GM18520 (cell line): ENCODE data around the gene SVIL.
"Not testable (repeated sequence)": the region's sequence is repeated elsewhere in the genome, so short reads cannot be mapped to it uniquely, and the experiment has no call there.

Experiments used
- ATAC-seq: cut with Tn5 transposase; IDR thresholded peaks from one replicate; pipeline ENCODE4 v1.9.1; 2021; ENCODE audit not compliant: unreplicated experiment

SVIL gene

GRCh38 chr10:29546773-29547313 is 87.9 kb downstream of the SVIL start:
- no peak for ATAC-seq

- ATAC-seq, result no peak
These were observed 89.6 kb downstream of the SVIL start for GRCh38 chr10:29545122-29545521.

DNA sequence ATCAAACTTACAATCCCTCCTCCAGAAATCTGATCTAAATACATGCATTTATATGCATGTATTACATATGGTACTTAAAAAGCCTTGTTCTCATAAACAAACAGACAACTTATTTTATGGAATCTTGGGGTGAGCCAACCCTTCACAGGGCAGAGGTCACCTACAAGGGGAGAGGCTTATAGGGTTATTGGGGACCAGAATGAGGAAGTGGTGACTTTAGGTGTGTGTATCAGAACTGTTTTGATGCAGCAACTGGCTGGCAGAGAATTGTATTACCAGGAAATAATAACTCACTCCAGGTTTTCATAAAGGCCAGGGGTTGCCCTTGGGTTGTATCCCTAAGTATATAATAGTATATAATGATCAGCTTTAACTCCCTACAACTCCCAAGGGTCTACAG is 91.1 kb downstream of the SVIL start:
- no peak for ATAC-seq

DNA sequence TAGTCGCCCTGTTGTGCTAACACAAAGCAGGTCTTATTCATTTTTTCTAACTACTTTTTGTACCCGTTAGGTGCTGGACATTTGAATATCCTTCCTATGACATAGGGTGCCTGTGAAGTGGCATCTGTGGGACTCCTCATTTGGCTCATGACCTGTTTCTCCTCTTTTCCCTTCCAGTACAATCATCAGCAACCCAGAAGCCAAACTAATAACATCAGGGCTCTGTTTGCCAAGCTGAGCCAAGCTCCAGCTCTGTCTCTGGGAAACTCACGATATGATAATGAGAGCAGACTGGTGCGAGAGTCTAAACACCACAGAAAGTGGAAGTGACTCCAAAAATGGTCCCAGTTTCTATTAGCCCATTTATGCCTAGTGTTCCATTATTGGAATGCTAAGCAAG is 92.0 kb downstream of the SVIL start:
- no peak for ATAC-seq

DNA sequence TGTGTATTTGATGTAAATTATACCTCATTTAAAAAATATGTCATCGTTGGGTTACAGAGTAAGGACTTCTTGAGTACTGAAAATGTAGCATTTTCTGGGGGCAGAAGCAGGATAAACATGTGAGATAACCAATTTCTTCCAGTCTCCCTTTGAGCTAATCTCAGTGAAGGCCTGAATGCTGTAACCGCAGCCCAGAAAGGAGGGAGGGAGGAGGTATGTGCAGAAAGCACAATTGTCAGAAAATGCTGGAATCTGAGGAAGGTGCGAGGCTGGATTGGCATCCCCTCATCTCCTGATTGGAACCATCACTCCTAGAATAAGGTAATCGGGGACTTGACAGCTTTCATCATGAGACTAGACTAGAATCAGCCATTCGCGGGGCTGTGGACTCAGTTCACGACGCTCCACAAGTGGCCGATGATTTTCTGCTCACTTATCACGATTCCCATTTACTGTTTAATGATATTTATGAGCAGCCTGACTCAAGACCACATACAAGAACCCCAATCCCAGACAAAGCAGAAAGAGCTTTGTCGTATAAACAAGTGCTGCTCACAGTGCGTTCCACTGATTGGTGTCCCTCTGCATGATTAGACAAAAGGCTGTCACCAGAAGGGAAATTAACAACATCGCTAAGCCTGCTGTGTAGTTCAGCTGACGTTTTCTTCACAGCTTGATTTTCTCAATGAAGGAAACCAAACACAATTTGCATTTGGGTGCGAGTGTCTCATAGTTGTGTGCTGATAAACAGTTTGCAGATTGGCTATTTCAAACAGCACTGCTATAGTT is 93.2 kb downstream of the SVIL start:
- ATAC-seq, result no peak

- ATAC-seq, result no peak
These were observed 94.8 kb downstream of the SVIL start for GRCh38 chr10:29540016-29540415.

DNA sequence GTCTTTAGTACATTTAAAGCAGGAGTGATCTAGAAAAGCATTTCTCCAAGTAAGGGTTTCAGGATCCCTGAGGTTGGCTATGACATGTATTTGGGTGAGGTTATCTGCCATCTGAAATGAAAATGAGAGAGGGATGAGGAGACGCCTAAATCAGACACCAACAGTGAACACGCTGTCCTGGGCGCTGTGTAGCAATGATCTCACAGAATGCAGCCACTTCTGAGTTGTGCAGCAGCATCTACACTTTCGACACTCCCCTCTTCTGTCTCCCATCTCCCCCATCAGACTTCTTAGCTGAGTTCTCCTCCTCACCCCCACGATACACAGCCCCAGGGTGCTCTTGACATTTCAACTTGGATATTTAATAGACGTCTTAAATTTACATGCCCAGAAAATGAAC is 95.4 kb downstream of the SVIL start:
- no peak for ATAC-seq

DNA sequence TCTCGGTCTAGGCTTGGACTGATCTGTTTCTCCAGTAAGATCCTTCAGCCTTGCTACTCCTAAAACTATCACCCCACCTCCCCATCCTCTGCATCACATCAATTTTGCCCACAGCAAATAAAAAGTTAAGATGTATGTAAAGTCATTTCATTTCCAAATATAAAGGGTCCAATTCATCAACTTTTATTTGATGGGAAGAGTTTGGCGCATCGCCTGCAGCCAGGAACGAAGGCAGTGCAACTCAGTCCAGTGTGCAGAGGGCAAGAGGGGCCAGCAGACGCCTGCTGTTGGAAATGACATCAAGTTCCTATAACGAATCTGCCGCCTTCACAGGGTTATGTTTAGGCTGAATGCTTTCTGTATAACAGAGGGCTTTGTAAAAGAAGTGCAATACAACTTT is 97.0 kb downstream of the SVIL start:
- no peak for ATAC-seq

DNA sequence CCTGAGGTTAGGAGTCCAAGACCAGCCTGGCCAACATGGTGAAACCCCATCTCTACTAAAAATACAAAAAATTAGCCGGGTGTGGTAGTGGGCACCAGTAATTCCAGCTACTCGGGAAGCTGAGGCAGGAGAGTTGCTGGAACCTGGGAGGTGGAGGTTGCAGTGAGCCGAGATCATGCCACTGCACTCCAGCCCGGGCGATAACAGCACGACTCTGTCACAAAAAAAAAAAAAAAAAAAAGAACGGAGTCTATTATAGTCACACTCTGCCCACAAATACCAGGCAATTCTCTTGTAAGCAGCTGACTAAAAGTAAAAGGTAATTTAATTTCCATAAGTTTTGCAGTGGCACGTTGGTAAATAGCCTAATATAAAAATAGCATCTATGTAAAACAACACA is 98.1 kb downstream of the SVIL start:
- not testable (repeated sequence) for ATAC-seq

GRCh38 chr10:29535778-29536453 is 98.9 kb downstream of the SVIL start:
- ATAC-seq, result no peak

- ATAC-seq, result no peak
These were observed 99.6 kb downstream of the SVIL start for GRCh38 chr10:29535012-29535777.

GRCh38 chr10:29534590-29534989 is 100.2 kb downstream of the SVIL start:
- ATAC-seq, result no peak

GRCh38 chr10:29533696-29534285 is 101.0 kb downstream of the SVIL start:
- no peak for ATAC-seq

- ATAC-seq, result no peak
These were observed 101.7 kb downstream of the SVIL start for GRCh38 chr10:29533046-29533445.

DNA sequence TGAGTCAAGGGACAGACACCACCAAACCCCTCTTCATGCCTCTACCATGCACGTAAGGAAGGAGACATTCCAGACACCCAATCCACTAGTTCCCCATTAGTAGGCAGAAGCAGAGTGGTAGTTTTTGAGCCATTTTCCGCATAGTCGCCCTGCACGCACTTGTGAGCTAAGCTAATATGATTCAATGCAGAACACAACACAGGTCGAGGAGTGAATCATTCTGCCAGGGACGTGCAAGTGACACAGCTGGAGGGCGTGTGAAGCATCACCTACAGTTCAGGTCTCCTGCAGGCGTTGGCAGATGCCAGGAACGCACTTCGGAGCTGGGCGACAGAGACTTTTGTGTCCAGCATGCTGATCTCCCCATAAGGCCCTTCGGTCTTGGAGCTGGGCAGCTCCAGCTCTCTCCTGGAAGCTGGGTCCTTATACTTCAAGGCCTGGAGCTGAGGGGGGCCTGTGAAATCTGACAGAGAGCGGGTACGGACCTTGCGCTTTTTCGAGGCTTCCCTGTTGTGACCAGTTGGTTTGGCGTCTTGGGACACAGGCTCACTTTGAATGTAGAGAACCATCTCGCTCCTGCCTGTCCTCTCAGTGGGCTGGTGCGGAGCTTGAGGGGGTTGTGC is 102.4 kb downstream of the SVIL start:
- no peak for ATAC-seq

DNA sequence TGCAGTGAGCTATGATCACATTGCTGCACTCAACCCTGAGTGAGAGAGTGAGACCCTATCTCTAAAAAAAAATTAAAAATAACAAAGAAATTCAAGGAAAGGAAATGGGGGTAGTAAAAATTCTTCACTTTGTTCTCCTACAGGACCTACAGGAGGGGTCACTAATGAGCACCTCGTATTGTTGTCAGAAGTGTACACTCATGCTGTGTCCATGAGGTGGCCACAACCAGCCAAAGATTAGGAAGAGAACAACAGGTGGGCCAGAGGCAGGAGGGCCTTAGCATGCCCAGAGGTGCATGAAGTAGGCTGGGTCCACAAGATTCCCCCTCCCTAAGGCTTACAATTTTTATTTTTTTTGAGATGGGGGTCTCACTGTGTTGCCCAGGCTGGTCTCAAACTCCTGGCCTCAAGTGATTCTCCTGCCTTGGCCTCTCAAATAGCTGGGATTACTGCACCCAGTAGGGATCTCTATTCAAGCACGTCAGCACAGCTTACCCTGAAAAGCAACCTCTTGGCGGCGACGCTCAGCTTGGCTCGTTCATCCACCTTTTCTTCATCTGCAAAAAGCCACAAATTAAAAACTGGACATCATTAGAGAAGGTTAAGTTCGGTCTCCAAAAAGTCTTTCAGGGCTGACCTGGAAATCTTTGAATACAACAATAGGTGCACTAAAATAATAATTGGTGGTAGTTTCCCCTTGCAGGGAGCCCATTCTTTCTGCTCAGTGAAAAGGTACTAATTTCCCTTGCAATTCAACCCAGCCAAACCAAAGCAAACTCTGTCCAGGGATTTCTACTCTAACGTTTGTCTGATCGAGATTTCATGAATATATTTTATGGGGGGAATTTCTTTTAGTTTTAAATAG is 104.4 kb downstream of the SVIL start:
- no peak for ATAC-seq

- no peak for ATAC-seq
These were observed 105.6 kb downstream of the SVIL start for GRCh38 chr10:29529146-29529545.

DNA sequence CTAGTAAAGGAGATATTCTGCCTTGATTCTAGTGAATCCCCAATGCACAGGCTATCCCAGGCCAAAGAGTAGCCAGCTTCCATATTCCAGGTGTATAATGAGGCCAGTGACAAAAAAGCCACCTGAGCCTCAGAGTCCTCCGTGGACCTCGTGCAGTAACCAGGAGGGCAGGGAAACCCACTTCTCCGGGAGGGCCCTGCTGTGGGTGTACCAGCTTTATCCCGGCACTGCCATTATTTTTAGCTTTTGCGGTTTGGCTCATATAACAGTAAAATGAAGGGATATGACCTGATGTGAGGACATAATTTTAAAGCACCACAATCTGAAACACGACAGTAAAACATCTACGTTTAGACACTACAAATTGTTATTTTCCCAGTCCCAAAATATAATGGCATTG is 109.0 kb downstream of the SVIL start:
- ATAC-seq, result no peak

GRCh38 chr10:29524720-29525119 is 110.1 kb downstream of the SVIL start:
- ATAC-seq, result no peak

DNA sequence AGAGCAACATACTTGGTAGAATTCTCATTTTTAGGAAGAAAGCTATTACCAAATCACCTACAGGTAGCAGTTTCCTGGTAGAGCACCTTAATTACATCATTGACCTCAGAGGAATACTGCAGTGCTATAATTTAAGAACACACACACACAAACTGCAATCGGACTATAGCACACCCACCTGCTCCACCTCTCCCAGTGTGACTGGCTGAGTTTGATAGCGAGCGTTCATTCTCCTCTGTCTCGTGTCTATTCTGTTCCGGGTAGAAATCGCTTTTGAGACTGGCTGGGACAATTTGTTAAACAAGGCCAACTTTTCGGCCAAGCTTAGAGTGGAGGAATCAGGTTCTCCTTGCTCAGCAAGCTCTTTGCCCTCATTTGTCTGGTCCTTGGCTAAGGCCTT is 110.5 kb downstream of the SVIL start:
- ATAC-seq, result no peak
